Panc1 (cell line): Measurements from ENCODE around the gene EHBP1. TPM values are rescaled to one million over a fixed set of nuclear protein-coding genes. Genes with fewer than 3 reads are reported as not detected.

ENCODE experiments used
- ATAC-seq: fragments of 200-7000 bp; cut with Tn5 transposase; 2 replicates; pipeline ENCODE4 v1.9.1; 2020; ENCODE audit warnings: mild to moderate bottlenecking, moderate library complexity
- BruUV-seq: library from RNA; stranded (reverse); fragments of 400-500 nt; replicated peaks from 2 replicates; lab custom pipeline; 2021; lab: Mats Ljungman, UMichigan
- CTCF ChIA-PET: fragments of 300-600 bp; sonication (Branson Sonifier 250); formaldehyde crosslinking; loops from one replicate; lab custom pipeline; 2022; ENCODE audit warnings: antibody characterized with exemption; lab: Charles Lee
- POLR2A ChIA-PET: fragments of 300-600 bp; sonication (Branson Sonifier 250); formaldehyde crosslinking; loops from one replicate; lab custom pipeline; 2022; ENCODE audit warnings: antibody characterized with exemption; lab: Charles Lee
- DNase-seq: peaks from one replicate; pipeline ENCODE4 v3.0.0-alpha.2; 2010; ENCODE audit warnings: low read depth, low spot score
- H3K27ac ChIP-seq: 2 replicates; pipeline ENCODE4 v1.5.1; 2011; ENCODE audit warnings: mild to moderate bottlenecking, low read length, inconsistent platforms
- H3K27me3 ChIP-seq: fragments of 200-500 bp; sonication (Bioruptor generic); 2 replicates; pipeline ENCODE4 v1.6.0; 2014; ENCODE audit warnings: low read length, inconsistent platforms; ENCODE audit not compliant: control insufficient read depth, insufficient read depth
- H3K36me3 ChIP-seq: fragments of 200-500 bp; sonication (Bioruptor generic); 2 replicates; pipeline ENCODE4 v1.5.1; 2014; ENCODE audit warnings: inconsistent platforms, mild to moderate bottlenecking, low read length, moderate library complexity; ENCODE audit not compliant: control insufficient read depth, insufficient read depth
- H3K4me1 ChIP-seq: 2 replicates; pipeline ENCODE4 v1.5.1; 2011; ENCODE audit warnings: inconsistent platforms, mild to moderate bottlenecking, low read length, moderate library complexity; ENCODE audit not compliant: control insufficient read depth, insufficient read depth
- H3K4me3 ChIP-seq, 2 experiments: 2 replicates each; pipeline ENCODE4 v1.5.1; 2011 to 2012; ENCODE audit warnings: low read depth in 2 of 2, low read length in 2 of 2, mild to moderate bottlenecking in 2 of 2, inconsistent platforms in 1 of 2, moderate library complexity in 1 of 2
- H3K9me3 ChIP-seq: fragments of 200-500 bp; sonication (Bioruptor generic); 2 replicates; pipeline ENCODE4 v1.5.1; 2014; ENCODE audit warnings: low read depth, mild to moderate bottlenecking, inconsistent platforms, low read length, moderate library complexity; ENCODE audit not compliant: control insufficient read depth, insufficient read depth
- CTCF ChIP-seq: fragments of 450-650 bp; IDR thresholded peaks from 2 replicates; pipeline ENCODE4 v1.5.1; 2017; ENCODE audit warnings: mild to moderate bottlenecking
- POLR2AphosphoS5 ChIP-seq: IDR thresholded peaks from 2 replicates; pipeline ENCODE4 v1.6.1; 2012; ENCODE audit warnings: mild to moderate bottlenecking, low read depth, low read length, moderate library complexity
- SIN3A ChIP-seq: IDR thresholded peaks from 2 replicates; pipeline ENCODE4 v1.6.1; 2012; ENCODE audit warnings: low read depth, mild to moderate bottlenecking, low read length, moderate library complexity, borderline replicate concordance; ENCODE audit not compliant: insufficient read depth
- TCF7L2 ChIP-seq: IDR thresholded peaks from 2 replicates; pipeline ENCODE4 v1.6.1; 2011; ENCODE audit warnings: mild to moderate bottlenecking, low read depth, low read length, inconsistent platforms
- in situ Hi-C: cut with HindIII; loops from 2 replicates; pipeline ENCODE4 v1.10.0; 2016; ENCODE audit warnings: low sequenced_read_pairs, low pct_unique_long_range_greater_than_20kb
- intact Hi-C: fragments of 100-400 bp; cut with micrococcal nuclease; formaldehyde crosslinking; loops from one replicate; pipeline ENCODE4 v1.10.0; 2022; ENCODE audit not compliant: unreplicated experiment
- total RNA-seq: library from RNA; stranded (reverse); gene quantifications from one replicate; pipeline ENCODE4 v1.2.1, GENCODE V29; 2021; ENCODE audit not compliant: unreplicated experiment
- TF ChIP-seq, protein P1 (sequence below), 2 experiments: IDR thresholded peaks; 2 replicates each; pipeline ENCODE4 v1.6.1; 2011 to 2012; ENCODE audit warnings: low read depth in 2 of 2, control low read depth in 1 of 2, low read length in 1 of 2, mild to moderate bottlenecking in 1 of 2, moderate library complexity in 1 of 2; ENCODE audit not compliant: insufficient read depth in 1 of 2

Gene EHBP1
- total RNA-seq, 1 experiment from 2014 or later: 46.1 TPM

DNA sequence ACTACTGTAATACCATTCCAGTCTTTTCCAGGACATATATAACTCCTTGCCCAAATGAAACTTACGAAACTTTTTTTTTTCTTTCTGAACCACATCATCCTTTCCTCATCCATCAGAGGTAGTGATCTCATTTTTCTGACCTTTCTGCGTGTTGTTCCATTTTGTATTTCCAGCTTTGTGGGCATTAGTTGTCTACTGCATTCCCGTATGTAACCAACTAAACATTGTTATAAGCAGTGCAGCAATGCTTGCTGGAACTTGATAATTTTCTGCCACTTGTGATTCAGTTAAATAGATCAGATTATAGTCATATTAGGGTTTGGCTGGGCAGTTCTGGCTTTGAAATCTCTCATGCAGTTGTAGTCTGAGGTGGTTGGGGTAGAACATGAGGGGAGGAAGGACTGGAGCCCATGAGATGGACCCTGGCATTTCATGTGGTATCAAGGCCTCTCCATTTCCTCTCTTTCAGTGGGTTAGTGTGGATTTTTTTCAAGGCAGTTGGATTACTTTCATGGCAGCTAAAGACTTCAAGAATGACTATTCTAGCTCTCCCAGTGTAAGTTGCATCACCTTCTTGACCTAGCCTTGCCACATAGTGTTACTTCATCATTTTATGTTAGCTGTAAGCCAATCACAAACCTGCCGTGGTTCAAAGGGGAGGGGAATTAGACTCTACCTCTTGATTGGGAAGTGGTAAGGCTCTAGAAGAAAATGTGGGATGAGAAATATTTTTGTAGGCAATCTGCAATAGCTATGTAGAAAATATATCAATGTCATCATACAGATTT lies 80.5 kb downstream of the EHBP1 start:
- TF ChIP-seq TCF7L2 (no peak), SIN3A (no peak), CTCF (no peak), POLR2AphosphoS5 (no peak)
- TF ChIP-seq, protein P1, sequence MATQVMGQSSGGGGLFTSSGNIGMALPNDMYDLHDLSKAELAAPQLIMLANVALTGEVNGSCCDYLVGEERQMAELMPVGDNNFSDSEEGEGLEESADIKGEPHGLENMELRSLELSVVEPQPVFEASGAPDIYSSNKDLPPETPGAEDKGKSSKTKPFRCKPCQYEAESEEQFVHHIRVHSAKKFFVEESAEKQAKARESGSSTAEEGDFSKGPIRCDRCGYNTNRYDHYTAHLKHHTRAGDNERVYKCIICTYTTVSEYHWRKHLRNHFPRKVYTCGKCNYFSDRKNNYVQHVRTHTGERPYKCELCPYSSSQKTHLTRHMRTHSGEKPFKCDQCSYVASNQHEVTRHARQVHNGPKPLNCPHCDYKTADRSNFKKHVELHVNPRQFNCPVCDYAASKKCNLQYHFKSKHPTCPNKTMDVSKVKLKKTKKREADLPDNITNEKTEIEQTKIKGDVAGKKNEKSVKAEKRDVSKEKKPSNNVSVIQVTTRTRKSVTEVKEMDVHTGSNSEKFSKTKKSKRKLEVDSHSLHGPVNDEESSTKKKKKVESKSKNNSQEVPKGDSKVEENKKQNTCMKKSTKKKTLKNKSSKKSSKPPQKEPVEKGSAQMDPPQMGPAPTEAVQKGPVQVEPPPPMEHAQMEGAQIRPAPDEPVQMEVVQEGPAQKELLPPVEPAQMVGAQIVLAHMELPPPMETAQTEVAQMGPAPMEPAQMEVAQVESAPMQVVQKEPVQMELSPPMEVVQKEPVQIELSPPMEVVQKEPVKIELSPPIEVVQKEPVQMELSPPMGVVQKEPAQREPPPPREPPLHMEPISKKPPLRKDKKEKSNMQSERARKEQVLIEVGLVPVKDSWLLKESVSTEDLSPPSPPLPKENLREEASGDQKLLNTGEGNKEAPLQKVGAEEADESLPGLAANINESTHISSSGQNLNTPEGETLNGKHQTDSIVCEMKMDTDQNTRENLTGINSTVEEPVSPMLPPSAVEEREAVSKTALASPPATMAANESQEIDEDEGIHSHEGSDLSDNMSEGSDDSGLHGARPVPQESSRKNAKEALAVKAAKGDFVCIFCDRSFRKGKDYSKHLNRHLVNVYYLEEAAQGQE (IDR thresholded peaks at IDR 0.05; ENCODE audit: insufficient read depth in 1 of 2, low read depth in 2 of 2, low read length in 1 of 2): no peak
- CTCF ChIA-PET: no interaction called here
- H3K9me3 ChIP-seq: no peaks in the 10 kb centered on the region; the same call in 1 of the 2 replicates
- no peaks in the 10 kb centered on the region for H3K27me3 ChIP-seq
- H3K27ac ChIP-seq: no peak overlapping the region
- ATAC-seq (no peak), DNase-seq (no peak)
- POLR2A ChIA-PET: interaction anchor here (0.6 to 0.9 kb wide), 2 partner anchors 13 to 280 kb away, joined by 3 read pairs; partner anchors contain the start of gene TMEM17
- no TSS peak for BruUV-seq
- H3K4me1 ChIP-seq: peaks cover 12% of the 10 kb centered on the region; the same call in 1 of the 2 replicates
- no peak overlapping the region for H3K4me3 ChIP-seq
- intact Hi-C loops: loop anchor here (5.0 kb wide), 1 partner anchor 516 kb away; no protein-coding TSS in a partner anchor
- H3K36me3 ChIP-seq: no peaks in the 10 kb centered on the region
- in situ Hi-C loops: no loop called here

DNA sequence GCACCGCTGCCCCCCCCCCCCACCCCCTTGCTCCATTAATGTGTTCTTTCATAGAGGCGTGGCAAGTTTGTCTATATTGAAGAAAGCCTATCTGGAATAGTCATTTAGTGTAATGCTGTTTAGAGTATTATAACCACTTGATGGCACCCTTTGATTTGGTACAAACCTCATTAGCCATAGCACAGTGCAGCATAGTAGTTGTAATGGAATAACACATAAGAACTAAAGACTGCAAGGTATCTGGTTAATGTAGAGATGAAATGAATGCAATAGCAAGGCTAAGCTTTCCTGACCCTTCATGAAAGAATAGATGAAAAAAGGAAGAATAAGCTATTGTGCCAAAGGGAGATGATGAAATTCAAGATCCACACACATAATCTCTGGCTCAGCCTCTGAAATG lies 81.9 kb downstream of the EHBP1 start:
- Histone ChIP-seq H3K4me1 (peaks cover 12% of the 10 kb centered on the region; the same call in 1 of the 2 replicates), H3K9me3 (no peaks in the 10 kb centered on the region; the same call in 1 of the 2 replicates), H3K27me3 (no peaks in the 10 kb centered on the region), H3K4me3 (no peak overlapping the region), H3K27ac (no peak overlapping the region), H3K36me3 (no peaks in the 10 kb centered on the region)
- ChIA-PET CTCF (interaction anchor here (0.6 kb wide), 1 partner anchor 458 kb away, joined by 3 read pairs; no protein-coding TSS in a partner anchor), POLR2A (no interaction called here)
- in situ Hi-C loops: no loop called here
- DNase-seq (peak; percentile 24), ATAC-seq (peak; percentile 86)
- intact Hi-C loops: loop anchor here (5.0 kb wide), 1 partner anchor 515 kb away; no protein-coding TSS in a partner anchor
- no TSS peak for BruUV-seq
- TF ChIP-seq TCF7L2 (no peak), CTCF (peak; percentile 61)
